ENCODE measurements around the gene KDM5D.

KDM5D gene

DNA sequence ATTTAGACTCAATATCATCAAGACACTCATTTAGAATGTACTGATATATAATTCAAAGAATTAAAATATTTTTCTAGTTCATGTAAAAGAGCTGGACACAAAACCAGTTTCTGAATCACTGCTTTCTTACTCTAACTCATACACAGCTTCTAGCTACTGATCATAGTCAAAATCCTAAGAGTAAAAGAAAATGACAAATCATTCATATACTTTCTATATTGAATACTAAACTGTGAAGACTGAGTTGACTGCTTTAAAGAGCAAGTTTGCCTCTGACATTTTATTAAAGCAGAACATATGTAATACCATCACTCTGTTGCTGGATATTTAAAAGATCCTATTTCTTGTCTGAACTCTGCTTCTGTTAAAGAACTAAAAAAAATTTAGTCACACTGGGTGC, 2.4 kb downstream of the KDM5D start:
- Histone ChIP-seq H3K4me2 (ENCODE audit: low read length) (no peak overlapping the region), H4K20me1 (ENCODE audit: control insufficient read depth, insufficient read depth, low read depth, low read length) (no peaks in the 10 kb centered on the region), H3K4me1 (ENCODE audit: control insufficient read depth, low read length) (peaks cover 18% of the 10 kb centered on the region), H3F3A (ENCODE audit: control insufficient read depth, insufficient read depth) (no peaks in the 10 kb centered on the region), H3K27me3 (ENCODE audit: control insufficient read depth, low read length) (no peaks in the 10 kb centered on the region), H3K27ac (ENCODE audit: low read depth, low read length) (no peak overlapping the region), H3K36me3 (ENCODE audit: control insufficient read depth, low read length) (peaks cover 52% of the 10 kb centered on the region), H3K79me2 (ENCODE audit: control insufficient read depth, low read length) (peaks cover 26% of the 10 kb centered on the region), H3K4me3 (ENCODE audit: low read length) (no peak overlapping the region), H3K9me2 (replicated peaks; ENCODE audit: control insufficient read depth, low read length) (no peaks in the 10 kb centered on the region), H3K9me3 (ENCODE audit: control insufficient read depth, insufficient read depth, low read length) (no peaks in the 10 kb centered on the region)
- TF ChIP-seq EZH2phosphoT487 (IDR thresholded peaks at IDR 0.05; ENCODE audit: borderline replicate concordance, low read length): no peak
- TF ChIP-seq, protein P1, sequence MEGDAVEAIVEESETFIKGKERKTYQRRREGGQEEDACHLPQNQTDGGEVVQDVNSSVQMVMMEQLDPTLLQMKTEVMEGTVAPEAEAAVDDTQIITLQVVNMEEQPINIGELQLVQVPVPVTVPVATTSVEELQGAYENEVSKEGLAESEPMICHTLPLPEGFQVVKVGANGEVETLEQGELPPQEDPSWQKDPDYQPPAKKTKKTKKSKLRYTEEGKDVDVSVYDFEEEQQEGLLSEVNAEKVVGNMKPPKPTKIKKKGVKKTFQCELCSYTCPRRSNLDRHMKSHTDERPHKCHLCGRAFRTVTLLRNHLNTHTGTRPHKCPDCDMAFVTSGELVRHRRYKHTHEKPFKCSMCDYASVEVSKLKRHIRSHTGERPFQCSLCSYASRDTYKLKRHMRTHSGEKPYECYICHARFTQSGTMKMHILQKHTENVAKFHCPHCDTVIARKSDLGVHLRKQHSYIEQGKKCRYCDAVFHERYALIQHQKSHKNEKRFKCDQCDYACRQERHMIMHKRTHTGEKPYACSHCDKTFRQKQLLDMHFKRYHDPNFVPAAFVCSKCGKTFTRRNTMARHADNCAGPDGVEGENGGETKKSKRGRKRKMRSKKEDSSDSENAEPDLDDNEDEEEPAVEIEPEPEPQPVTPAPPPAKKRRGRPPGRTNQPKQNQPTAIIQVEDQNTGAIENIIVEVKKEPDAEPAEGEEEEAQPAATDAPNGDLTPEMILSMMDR (IDR thresholded peaks at IDR 0.05; ENCODE audit: low read depth, low read length, poor library complexity, severe bottlenecking): no peak

DNA sequence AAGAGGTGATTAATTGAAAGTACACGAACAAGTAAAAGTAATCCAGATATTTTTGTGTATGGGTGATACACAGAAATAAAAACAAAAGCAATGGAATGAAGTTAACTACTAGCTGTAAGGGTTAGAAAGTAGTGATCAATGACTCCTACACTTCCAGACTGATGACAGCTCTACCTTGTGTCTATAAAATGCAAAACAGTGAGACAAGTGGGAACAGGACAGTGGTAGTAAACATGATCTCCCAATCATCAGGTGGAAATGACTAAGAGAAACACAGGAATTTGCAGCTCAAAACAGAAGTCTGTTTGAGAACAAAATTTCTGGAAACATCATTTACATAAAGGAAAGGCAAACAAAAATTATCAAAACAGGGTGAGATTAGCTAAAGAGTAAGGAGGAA, 10.1 kb downstream of the KDM5D start:
- H3K4me2 ChIP-seq (ENCODE audit: low read length): no peak overlapping the region
- no peaks in the 10 kb centered on the region for H4K20me1 ChIP-seq (ENCODE audit: control insufficient read depth, insufficient read depth, low read depth, low read length)
- H3K36me3 ChIP-seq (ENCODE audit: control insufficient read depth, low read length): peaks cover 73% of the 10 kb centered on the region
- H3K27me3 ChIP-seq (ENCODE audit: control insufficient read depth, low read length): no peaks in the 10 kb centered on the region
- no peak overlapping the region for H3K27ac ChIP-seq (ENCODE audit: low read depth, low read length)
- H3K9me2 ChIP-seq (replicated peaks; ENCODE audit: control insufficient read depth, low read length): no peaks in the 10 kb centered on the region
- no peaks in the 10 kb centered on the region for H3K4me1 ChIP-seq (ENCODE audit: control insufficient read depth, low read length)
- no peak overlapping the region for H3K4me3 ChIP-seq (ENCODE audit: low read length)
- H3K9me3 ChIP-seq (ENCODE audit: control insufficient read depth, insufficient read depth, low read length): no peaks in the 10 kb centered on the region
- TF ChIP-seq, protein P1 (IDR thresholded peaks at IDR 0.05; ENCODE audit: low read depth, low read length, poor library complexity, severe bottlenecking): no peak
- TF ChIP-seq EZH2phosphoT487 (IDR thresholded peaks at IDR 0.05; ENCODE audit: borderline replicate concordance, low read length): no peak
- no peaks in the 10 kb centered on the region for H3F3A ChIP-seq (ENCODE audit: control insufficient read depth, insufficient read depth)
- no peaks in the 10 kb centered on the region for H3K79me2 ChIP-seq (ENCODE audit: control insufficient read depth, low read length)

DNA sequence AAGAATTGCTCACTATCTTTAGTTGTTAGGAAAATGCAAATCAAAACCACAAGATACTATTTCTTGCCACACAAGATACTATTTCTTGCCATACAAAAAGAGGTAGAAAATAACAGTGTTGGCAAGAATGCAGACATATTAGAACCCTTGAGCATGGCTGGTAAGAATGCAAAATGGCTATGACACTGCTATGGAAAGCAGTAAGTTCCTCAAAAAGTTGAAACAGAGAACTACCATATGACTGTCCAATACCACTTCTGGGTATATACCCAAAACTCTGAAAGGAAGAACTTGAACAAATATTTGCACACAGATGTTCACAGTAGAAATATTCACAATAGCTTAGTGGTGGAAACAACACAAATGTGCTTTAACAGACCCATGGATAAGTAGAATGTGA, 26.6 kb downstream of the KDM5D start:
- Histone ChIP-seq H3K4me1 (ENCODE audit: control insufficient read depth, low read length) (peaks cover 53% of the 10 kb centered on the region), H3K27me3 (ENCODE audit: control insufficient read depth, low read length) (no peaks in the 10 kb centered on the region), H3K4me3 (ENCODE audit: low read length) (peak overlapping the region; percentile 42), H3K36me3 (ENCODE audit: control insufficient read depth, low read length) (peaks cover 89% of the 10 kb centered on the region), H3K27ac (ENCODE audit: low read depth, low read length) (peak overlapping the region; percentile 68), H4K20me1 (ENCODE audit: control insufficient read depth, insufficient read depth, low read depth, low read length) (no peaks in the 10 kb centered on the region), H3K79me2 (ENCODE audit: control insufficient read depth, low read length) (no peaks in the 10 kb centered on the region; the same call in 1 of the 2 replicates), H3K4me2 (ENCODE audit: low read length) (peak overlapping the region; percentile 55), H3K9me3 (ENCODE audit: control insufficient read depth, insufficient read depth, low read length) (no peaks in the 10 kb centered on the region), H3K9me2 (replicated peaks; ENCODE audit: control insufficient read depth, low read length) (no peaks in the 10 kb centered on the region), H3F3A (ENCODE audit: control insufficient read depth, insufficient read depth) (no peaks in the 10 kb centered on the region)
- TF ChIP-seq, protein P1 (IDR thresholded peaks at IDR 0.05; ENCODE audit: low read depth, low read length, poor library complexity, severe bottlenecking): no peak
- TF ChIP-seq EZH2phosphoT487 (IDR thresholded peaks at IDR 0.05; ENCODE audit: borderline replicate concordance, low read length): no peak

Measured in DOHH2 (cell line).